NB4 (cell line): ENCODE measurements around the gene RAD52.
A peak's percentile ranks its signal among the peaks of the same experiment; 100 is the strongest.

Experiments used
- DNase-seq: peaks from one replicate; pipeline ENCODE4 v3.0.0; 2010; ENCODE audit warnings: low read depth
- H3K4me3 ChIP-seq: one replicate; pipeline ENCODE4 v1.5.1; 2011; ENCODE audit warnings: mild to moderate bottlenecking, low read depth, low read length, moderate library complexity
- MYC ChIP-seq: IDR thresholded peaks from 2 replicates; pipeline ENCODE4 v1.6.1; 2011; ENCODE audit warnings: low read depth, low read length
- POLR2A ChIP-seq: IDR thresholded peaks from 2 replicates; pipeline ENCODE4 v1.6.1; 2011; ENCODE audit warnings: mild to moderate bottlenecking; ENCODE audit not compliant: insufficient read length; ENCODE audit errors: extremely low read depth
- TF ChIP-seq, protein P1 (sequence below): IDR thresholded peaks from one replicate; pipeline ENCODE4 v1.5.1; 2012; ENCODE audit warnings: low read depth, low read length
- TF ChIP-seq, protein P2 (sequence below): IDR thresholded peaks from 2 replicates; pipeline ENCODE4 v1.6.1; 2011; ENCODE audit warnings: low read depth, low read length

The RAD52 gene

GRCh38 chr12:991350-992333 is 42.1 kb upstream of the RAD52 start:
- peak overlapping the region; percentile 82 for H3K4me3 ChIP-seq
- no peak for TF ChIP-seq POLR2A
- TF ChIP-seq, protein P1, sequence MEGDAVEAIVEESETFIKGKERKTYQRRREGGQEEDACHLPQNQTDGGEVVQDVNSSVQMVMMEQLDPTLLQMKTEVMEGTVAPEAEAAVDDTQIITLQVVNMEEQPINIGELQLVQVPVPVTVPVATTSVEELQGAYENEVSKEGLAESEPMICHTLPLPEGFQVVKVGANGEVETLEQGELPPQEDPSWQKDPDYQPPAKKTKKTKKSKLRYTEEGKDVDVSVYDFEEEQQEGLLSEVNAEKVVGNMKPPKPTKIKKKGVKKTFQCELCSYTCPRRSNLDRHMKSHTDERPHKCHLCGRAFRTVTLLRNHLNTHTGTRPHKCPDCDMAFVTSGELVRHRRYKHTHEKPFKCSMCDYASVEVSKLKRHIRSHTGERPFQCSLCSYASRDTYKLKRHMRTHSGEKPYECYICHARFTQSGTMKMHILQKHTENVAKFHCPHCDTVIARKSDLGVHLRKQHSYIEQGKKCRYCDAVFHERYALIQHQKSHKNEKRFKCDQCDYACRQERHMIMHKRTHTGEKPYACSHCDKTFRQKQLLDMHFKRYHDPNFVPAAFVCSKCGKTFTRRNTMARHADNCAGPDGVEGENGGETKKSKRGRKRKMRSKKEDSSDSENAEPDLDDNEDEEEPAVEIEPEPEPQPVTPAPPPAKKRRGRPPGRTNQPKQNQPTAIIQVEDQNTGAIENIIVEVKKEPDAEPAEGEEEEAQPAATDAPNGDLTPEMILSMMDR: no peak
- no peak for TF ChIP-seq MYC
- TF ChIP-seq, protein P2, sequence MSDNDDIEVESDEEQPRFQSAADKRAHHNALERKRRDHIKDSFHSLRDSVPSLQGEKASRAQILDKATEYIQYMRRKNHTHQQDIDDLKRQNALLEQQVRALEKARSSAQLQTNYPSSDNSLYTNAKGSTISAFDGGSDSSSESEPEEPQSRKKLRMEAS: no peak
- DNase-seq: no peak

- H3K4me3 ChIP-seq: peak within 1 kb of the TSS; percentile 82
- DNase-seq: peak; percentile 91
- TF ChIP-seq POLR2A: peak; percentile 71
- TF ChIP-seq, protein P2: peak; percentile 2; the same call in 1 of the 2 replicates
- TF ChIP-seq MYC: peak; percentile 54; the same call in 1 of the 2 replicates
- TF ChIP-seq, protein P1: no peak
Observed at GRCh38 chr12:990661-991349, 41.3 kb upstream of the RAD52 start, which contains the start of gene ERC1. ERC1 (plus strand) TSS chr12:991223; CDS start chr12:1027904, 36,681 bp downstream.

DNA sequence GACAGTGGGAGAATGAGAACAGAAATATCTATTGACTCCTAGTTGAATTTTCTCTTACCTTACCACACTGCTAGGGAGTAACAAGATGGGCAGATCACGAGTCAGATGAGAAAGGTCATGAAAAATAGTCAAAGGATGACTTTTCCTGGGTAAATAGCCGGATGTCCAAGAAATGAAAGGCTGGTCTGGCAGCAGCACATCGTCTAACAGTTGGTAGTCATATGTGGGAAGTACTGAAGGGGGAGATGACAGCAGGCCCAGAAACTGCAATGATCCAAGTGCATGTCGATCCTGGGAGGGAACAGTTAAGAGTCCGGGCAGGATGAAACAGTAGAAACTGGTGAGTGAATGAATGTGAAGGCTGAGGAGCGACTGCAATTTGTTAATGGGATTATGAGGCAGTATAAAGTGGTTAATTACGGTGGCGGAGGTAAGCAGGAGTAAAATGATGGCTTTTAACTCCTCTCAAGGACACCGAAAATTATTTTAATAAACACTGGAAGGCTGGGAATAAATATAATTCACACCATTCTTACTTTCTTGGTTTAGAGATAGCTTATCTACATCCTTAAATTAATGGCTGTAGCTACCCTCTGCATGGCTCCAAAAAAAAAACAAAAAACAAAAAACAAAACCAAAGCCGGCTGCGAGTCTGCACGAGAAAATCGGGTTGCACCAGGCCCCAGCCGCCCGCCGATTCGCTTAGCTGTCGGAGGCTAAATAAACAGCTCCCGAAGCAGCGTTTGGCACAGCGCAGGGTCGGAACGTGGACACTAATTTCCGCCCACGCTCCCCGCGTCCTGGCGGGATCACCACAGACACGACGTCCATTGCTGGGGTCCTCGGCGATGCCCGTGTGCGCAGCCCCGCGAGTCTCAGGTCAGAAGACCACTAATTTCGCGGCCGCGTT is 40.5 kb upstream of the RAD52 start:
- peak; percentile 71 for DNase-seq
- TF ChIP-seq, protein P1: no peak
- TF ChIP-seq POLR2A (no peak), MYC (no peak)
- TF ChIP-seq, protein P2: 0 out of 2 replicates have a peak, but pooled peaks have one; percentile 22
- H3K4me3 ChIP-seq: peak overlapping the region; percentile 71

- H3K4me3 ChIP-seq: peak overlapping the region; percentile 71
- no peak for DNase-seq
- no peak for TF ChIP-seq POLR2A
- TF ChIP-seq, protein P1: no peak
- no peak for TF ChIP-seq MYC
- TF ChIP-seq, protein P2: no peak
Observed at GRCh38 chr12:989051-989450, 39.6 kb upstream of the RAD52 start.

GRCh38 chr12:988646-989045 is 39.2 kb upstream of the RAD52 start:
- DNase-seq: peak; percentile 43
- TF ChIP-seq, protein P1: no peak
- no peak for TF ChIP-seq MYC
- TF ChIP-seq, protein P2: no peak
- H3K4me3 ChIP-seq: peak overlapping the region; percentile 71
